IMR-90 (cell line): Measurements from ENCODE around the gene DGKB. TPM values are rescaled to one million over a fixed set of nuclear protein-coding genes. Genes with fewer than 3 reads are reported as not detected.

Source experiments
- ATAC-seq: fragments of 200-7000 bp; cut with Tn5 transposase; 2 replicates; pipeline ENCODE4 v1.9.1; 2020; ENCODE audit warnings: low read depth, mild to moderate bottlenecking, moderate library complexity
- BruUV-seq: library from RNA; stranded (reverse); fragments of 400-500 nt; replicated peaks from 2 replicates; lab custom pipeline; 2021; lab: Mats Ljungman, UMichigan
- CTCF ChIA-PET: fragments of 300-600 bp; formaldehyde crosslinking; extraction: SDS; loops from one replicate; lab custom pipeline; 2021; ENCODE audit warnings: antibody characterized with exemption; lab: Yijun Ruan, JAX
- POLR2A ChIA-PET: fragments of 300-600 bp; sonication (Branson Sonifier 250); formaldehyde crosslinking; loops from one replicate; lab custom pipeline; 2022; ENCODE audit warnings: antibody characterized with exemption; ENCODE audit not compliant: unreplicated experiment; lab: Charles Lee
- DNase-seq: peaks from one replicate; pipeline ENCODE4 v3.0.0; 2013
- H2AFZ ChIP-seq: replicated peaks from 2 replicates; pipeline ENCODE3; 2013; ENCODE audit warnings: low read length, mild to moderate bottlenecking; ENCODE audit not compliant: poor library complexity
- H2AK5ac ChIP-seq: 2 replicates; pipeline ENCODE4 v1.6.1; 2013; ENCODE audit warnings: low read depth, low read length, inconsistent platforms
- H2AK9ac ChIP-seq: replicated peaks from 2 replicates; pipeline ENCODE3; 2013; ENCODE audit warnings: mild to moderate bottlenecking, low read depth, low read length, moderate library complexity; ENCODE audit not compliant: poor library complexity
- H2BK120ac ChIP-seq: 2 replicates; pipeline ENCODE4 v1.6.1; 2013; ENCODE audit warnings: low read depth, low read length, inconsistent platforms
- H2BK15ac ChIP-seq: 3 replicates; pipeline ENCODE4 v1.6.1; 2013; ENCODE audit warnings: low read depth, low read length, inconsistent platforms
- H2BK20ac ChIP-seq: 2 replicates; pipeline ENCODE4 v1.6.1; 2013; ENCODE audit warnings: low read depth, mild to moderate bottlenecking, inconsistent platforms, low read length, moderate library complexity
- H2BK5ac ChIP-seq: 2 replicates; pipeline ENCODE4 v1.6.1; 2013; ENCODE audit warnings: mild to moderate bottlenecking, low read depth, low read length, inconsistent platforms; ENCODE audit not compliant: poor library complexity, severe bottlenecking
- H3K14ac ChIP-seq: replicated peaks from 2 replicates; pipeline ENCODE4 v1.6.1; 2013; ENCODE audit warnings: low read depth, low read length, inconsistent platforms
- H3K18ac ChIP-seq: 2 replicates; pipeline ENCODE4 v1.6.1; 2013; ENCODE audit warnings: low read depth, low read length, control low read depth
- H3K23ac ChIP-seq: 2 replicates; pipeline ENCODE4 v1.6.1; 2013; ENCODE audit warnings: low read depth, low read length, inconsistent platforms
- H3K27ac ChIP-seq: 2 replicates; pipeline ENCODE4 v1.5.1; 2013; ENCODE audit warnings: mild to moderate bottlenecking, control low read depth, low read length; ENCODE audit not compliant: insufficient read depth
- H3K27me3 ChIP-seq: 2 replicates; pipeline ENCODE4 v1.6.1; 2013; ENCODE audit warnings: low read length; ENCODE audit not compliant: control insufficient read depth, insufficient read depth
- H3K36me3 ChIP-seq: 2 replicates; pipeline ENCODE4 v1.6.1; 2013; ENCODE audit warnings: low read length, mixed read lengths; ENCODE audit not compliant: control insufficient read depth, insufficient read depth
- H3K4ac ChIP-seq: 2 replicates; pipeline ENCODE4 v1.6.1; 2013; ENCODE audit warnings: low read depth, low read length, inconsistent platforms
- H3K4me1 ChIP-seq: 2 replicates; pipeline ENCODE4 v1.6.1; 2013; ENCODE audit warnings: low read length, mixed read lengths; ENCODE audit not compliant: control insufficient read depth, insufficient read depth
- H3K4me2 ChIP-seq: 2 replicates; pipeline ENCODE4 v1.6.1; 2013; ENCODE audit warnings: low read depth, mild to moderate bottlenecking, control low read depth, low read length, moderate library complexity
- H3K4me3 ChIP-seq: 2 replicates; pipeline ENCODE4 v1.5.1; 2013; ENCODE audit warnings: low read depth, mild to moderate bottlenecking, control low read depth, low read length, moderate library complexity; ENCODE audit not compliant: insufficient read depth
- H3K56ac ChIP-seq: 2 replicates; pipeline ENCODE4 v1.6.1; 2013; ENCODE audit warnings: low read length, inconsistent platforms; ENCODE audit not compliant: insufficient read depth; ENCODE audit errors: extremely low read depth
- H3K79me1 ChIP-seq, 2 experiments: 2 replicates each; pipeline ENCODE4 v1.6.1; 2013; ENCODE audit warnings: low read length in 2 of 2, inconsistent platforms in 1 of 2, low read depth in 1 of 2
- H3K9ac ChIP-seq: 2 replicates; pipeline ENCODE4 v1.6.1; 2013; ENCODE audit warnings: low read depth, low read length, control low read depth
- H3K9me1 ChIP-seq: 2 replicates; pipeline ENCODE4 v1.6.1; 2013; ENCODE audit warnings: low read length, inconsistent platforms; ENCODE audit not compliant: insufficient read depth
- H3K9me3 ChIP-seq: 2 replicates; pipeline ENCODE4 v1.6.1; 2013; ENCODE audit warnings: low read length; ENCODE audit not compliant: control insufficient read depth, insufficient read depth
- H4K20me1 ChIP-seq: 2 replicates; pipeline ENCODE4 v1.6.1; 2013; ENCODE audit warnings: low read length, inconsistent platforms; ENCODE audit not compliant: insufficient read depth
- H4K5ac ChIP-seq: 2 replicates; pipeline ENCODE4 v1.6.1; 2013; ENCODE audit warnings: mild to moderate bottlenecking, low read depth, low read length, control low read depth
- H4K8ac ChIP-seq, 2 experiments: 2 replicates each; pipeline ENCODE4 v1.6.1; 2013; ENCODE audit warnings: low read depth in 2 of 2, low read length in 2 of 2, control low read depth in 1 of 2, inconsistent platforms in 1 of 2
- H4K91ac ChIP-seq: 2 replicates; pipeline ENCODE4 v1.6.1; 2013; ENCODE audit warnings: low read depth, low read length, inconsistent platforms; ENCODE audit not compliant: insufficient read depth
- BHLHE40 ChIP-seq: fragments of 150-350 bp; IDR thresholded peaks from 2 replicates; pipeline ENCODE4 v1.6.1; 2016; ENCODE audit warnings: mild to moderate bottlenecking, low read depth, low read length
- CEBPB ChIP-seq: IDR thresholded peaks from 2 replicates; pipeline ENCODE4 v1.6.1; 2012; ENCODE audit warnings: low read depth, low read length, improper control_type of control experiment
- CTCF ChIP-seq: conservative IDR thresholded peaks from 2 replicates; pipeline ENCODE4 v1.5.1; 2012; ENCODE audit warnings: mild to moderate bottlenecking, low read depth, low read length, improper control_type of control experiment
- FOS ChIP-seq: fragments of 150-350 bp; IDR thresholded peaks from 2 replicates; pipeline ENCODE4 v1.6.1; 2016; ENCODE audit warnings: low read depth, low read length
- MAFK ChIP-seq: IDR thresholded peaks from 2 replicates; pipeline ENCODE4 v1.6.1; 2012; ENCODE audit warnings: low read depth, low read length, improper control_type of control experiment
- MAZ ChIP-seq: IDR thresholded peaks from 2 replicates; pipeline ENCODE4 v1.6.1; 2012; ENCODE audit warnings: low read depth, mild to moderate bottlenecking, low read length, improper control_type of control experiment, moderate library complexity, borderline replicate concordance
- MXI1 ChIP-seq: IDR thresholded peaks from 2 replicates; pipeline ENCODE4 v1.6.1; 2012; ENCODE audit warnings: low read depth, mild to moderate bottlenecking, low read length, moderate library complexity, borderline replicate concordance
- NFE2L2 ChIP-seq: fragments of 150-350 bp; IDR thresholded peaks from 2 replicates; pipeline ENCODE4 v1.6.1; 2016; ENCODE audit warnings: low read depth, mild to moderate bottlenecking, low read length
- POLR2A ChIP-seq: IDR thresholded peaks from 2 replicates; pipeline ENCODE4 v1.6.1; 2012; ENCODE audit warnings: mild to moderate bottlenecking, low read depth, low read length
- RAD21 ChIP-seq: IDR thresholded peaks from 2 replicates; pipeline ENCODE4 v1.6.1; 2012; ENCODE audit warnings: low read length, improper control_type of control experiment
- RCOR1 ChIP-seq: IDR thresholded peaks from 2 replicates; pipeline ENCODE4 v1.6.1; 2012; ENCODE audit warnings: mild to moderate bottlenecking, low read length, improper control_type of control experiment; ENCODE audit not compliant: insufficient replicate concordance
- WGBS, 2 experiments: methylation state at CpG; one replicate each; pipeline versions ENCODE4 v1.1.5 to v1.1.7; 2013; ENCODE audit warnings: missing lambda C conversion rate in 2 of 2; ENCODE audit not compliant: insufficient read length in 1 of 2; ENCODE audit errors: extremely low coverage in 2 of 2; 5-methylcytosine and 5-hydroxymethylcytosine counted together
- dilution Hi-C: fragments of 300-500 bp; cut with HindIII; formaldehyde crosslinking; loops from one replicate; pipeline ENCODE4 v1.14.3; 2018; ENCODE audit warnings: low sequenced_read_pairs; ENCODE audit not compliant: unreplicated experiment
- in situ Hi-C: fragments of 300-500 bp; cut with MboI; formaldehyde crosslinking; loops from 3 replicates; pipeline ENCODE4 v1.14.3; 2019; ENCODE audit warnings: low sequenced_read_pairs, inconsistent platforms, mixed read lengths
- intact Hi-C: fragments of 100-400 bp; cut with micrococcal nuclease; formaldehyde crosslinking; loops from 2 replicates; pipeline ENCODE4 v1.10.0; 2022
- polyA plus RNA-seq, 3 experiments: library from polyadenylated mRNA; depleted of rRNA; stranded (reverse); fragments of >200 nt; gene quantifications; 2 replicates each; pipeline ENCODE4 v1.2.3, GENCODE V29; 2012; ENCODE audit warnings: low replicate concordance in 1 of 3
- total RNA-seq: library from RNA; depleted of rRNA; stranded (reverse); fragments of >200 nt; gene quantifications from 2 replicates; pipeline ENCODE4 v1.2.3, GENCODE V29; 2012
- TF ChIP-seq, protein P1 (sequence below): fragments of 150-350 bp; IDR thresholded peaks from 2 replicates; pipeline ENCODE4 v1.6.1; 2017; ENCODE audit warnings: mild to moderate bottlenecking, antibody characterized with exemption, low read length, low read depth
- TF ChIP-seq, protein P2 (sequence below): fragments of 150-350 bp; IDR thresholded peaks from 2 replicates; pipeline ENCODE4 v1.6.1; 2016; ENCODE audit warnings: low read depth, mild to moderate bottlenecking, low read length, moderate library complexity, borderline replicate concordance

The DGKB gene
- total and polyA plus RNA-seq, 2 of the 4 experiments (the other 2 are of a cell fraction): not detected

- Histone ChIP-seq H2BK15ac (no peak overlapping the region), H3K4ac (no peak overlapping the region), H3K9me3 (no peaks in the 10 kb centered on the region), H3K27ac (no peak overlapping the region), H2AK9ac (no peak overlapping the region), H3K14ac (no peak overlapping the region), H3K56ac (no peak overlapping the region), H3K9me1 (no peaks in the 10 kb centered on the region), H3K4me3 (no peak overlapping the region), H4K91ac (no peak overlapping the region), H3K79me1 (no peaks in the 10 kb centered on the region), H2BK120ac (no peak overlapping the region), H3K4me1 (no peaks in the 10 kb centered on the region), H3K4me2 (no peak overlapping the region), H3K36me3 (no peaks in the 10 kb centered on the region), H4K8ac (no peak overlapping the region), H2AFZ (no peak overlapping the region), H3K27me3 (no peaks in the 10 kb centered on the region), H4K20me1 (no peaks in the 10 kb centered on the region), H4K5ac (no peak overlapping the region), H2BK5ac (no peak overlapping the region), H2AK5ac (no peak overlapping the region), H2BK20ac (no peak overlapping the region), H3K9ac (no peak overlapping the region), H3K23ac (no peak overlapping the region), H3K18ac (no peak overlapping the region)
- TF ChIP-seq CTCF (no peak), FOS (no peak), BHLHE40 (no peak), MAFK (no peak), NFE2L2 (no peak), RAD21 (no peak), CEBPB (no peak), MXI1 (no peak), POLR2A (no peak), RCOR1 (no peak), MAZ (no peak)
- TF ChIP-seq, protein P1, sequence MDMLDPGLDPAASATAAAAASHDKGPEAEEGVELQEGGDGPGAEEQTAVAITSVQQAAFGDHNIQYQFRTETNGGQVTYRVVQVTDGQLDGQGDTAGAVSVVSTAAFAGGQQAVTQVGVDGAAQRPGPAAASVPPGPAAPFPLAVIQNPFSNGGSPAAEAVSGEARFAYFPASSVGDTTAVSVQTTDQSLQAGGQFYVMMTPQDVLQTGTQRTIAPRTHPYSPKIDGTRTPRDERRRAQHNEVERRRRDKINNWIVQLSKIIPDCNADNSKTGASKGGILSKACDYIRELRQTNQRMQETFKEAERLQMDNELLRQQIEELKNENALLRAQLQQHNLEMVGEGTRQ: no peak
- TF ChIP-seq, protein P2, sequence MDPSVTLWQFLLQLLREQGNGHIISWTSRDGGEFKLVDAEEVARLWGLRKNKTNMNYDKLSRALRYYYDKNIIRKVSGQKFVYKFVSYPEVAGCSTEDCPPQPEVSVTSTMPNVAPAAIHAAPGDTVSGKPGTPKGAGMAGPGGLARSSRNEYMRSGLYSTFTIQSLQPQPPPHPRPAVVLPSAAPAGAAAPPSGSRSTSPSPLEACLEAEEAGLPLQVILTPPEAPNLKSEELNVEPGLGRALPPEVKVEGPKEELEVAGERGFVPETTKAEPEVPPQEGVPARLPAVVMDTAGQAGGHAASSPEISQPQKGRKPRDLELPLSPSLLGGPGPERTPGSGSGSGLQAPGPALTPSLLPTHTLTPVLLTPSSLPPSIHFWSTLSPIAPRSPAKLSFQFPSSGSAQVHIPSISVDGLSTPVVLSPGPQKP: no peak
- ATAC-seq (no peak), DNase-seq (no peak)
- 90% methylated on average over 2 of the region's 5 CpGs; no CpG with 5 or more reads in 1 of the 2 experiments for WGBS, 2 experiments
- CTCF ChIA-PET: no interaction called here
- intact Hi-C loops (no loop called here), dilution Hi-C loops (no loop called here), in situ Hi-C loops (no loop called here)
- POLR2A ChIA-PET: no interaction called here
- no TSS peak for BruUV-seq
Observed at GRCh38 chr7:14242175-14242574, 660.4 kb downstream of the DGKB start.
